HG03103 (cell line): ENCODE measurements around the gene SLC40A1.

Experiments used
- ATAC-seq: cut with Tn5 transposase; IDR thresholded peaks from one replicate; pipeline ENCODE4 v1.9.1; 2021; ENCODE audit warnings: low read depth; ENCODE audit not compliant: unreplicated experiment

SLC40A1 gene

GRCh38 chr2:189519631-189520387 lies 60.8 kb downstream of the SLC40A1 start:
- no peak for ATAC-seq

- ATAC-seq = no peak
These were observed 62.6 kb downstream of the SLC40A1 start for GRCh38 chr2:189517847-189518535.

- no peak for ATAC-seq
These were observed 64.0 kb downstream of the SLC40A1 start for GRCh38 chr2:189516546-189516945.

- no peak for ATAC-seq
These were observed 65.3 kb downstream of the SLC40A1 start for GRCh38 chr2:189515264-189515663.

- no peak for ATAC-seq
These were observed 66.5 kb downstream of the SLC40A1 start for GRCh38 chr2:189514104-189514503.

- no peak for ATAC-seq
These were observed 67.7 kb downstream of the SLC40A1 start for GRCh38 chr2:189512879-189513278.

GRCh38 chr2:189511960-189512319 lies 68.6 kb downstream of the SLC40A1 start:
- ATAC-seq = no peak

GRCh38 chr2:189511210-189511959 lies 69.2 kb downstream of the SLC40A1 start:
- no peak for ATAC-seq
